ENCODE data around the gene OSBPL3.

- no peak for TF ChIP-seq SMC3 (conservative IDR thresholded peaks at IDR 0.05; ENCODE audit: poor library complexity)
- no peak for TF ChIP-seq MXI1 (conservative IDR thresholded peaks at IDR 0.05; ENCODE audit: poor library complexity, severe bottlenecking)
- TF ChIP-seq CTCF (IDR thresholded peaks at IDR 0.05; ENCODE audit: poor library complexity, severe bottlenecking): no peak
Observed at GRCh38 chr7:24939416-24939815, 40.6 kb downstream of the OSBPL3 start.

Data from neural cell (in vitro differentiated cells).